NB4 (cell line): ENCODE results near the gene ZNF3.

Experiments used
- DNase-seq: peaks from one replicate; pipeline ENCODE4 v3.0.0; 2010; ENCODE audit warnings: low read depth
- H3K4me3 ChIP-seq: one replicate; pipeline ENCODE4 v1.5.1; 2011; ENCODE audit warnings: mild to moderate bottlenecking, low read depth, low read length, moderate library complexity
- MYC ChIP-seq: IDR thresholded peaks from 2 replicates; pipeline ENCODE4 v1.6.1; 2011; ENCODE audit warnings: low read depth, low read length
- POLR2A ChIP-seq: IDR thresholded peaks from 2 replicates; pipeline ENCODE4 v1.6.1; 2011; ENCODE audit warnings: mild to moderate bottlenecking; ENCODE audit not compliant: insufficient read length; ENCODE audit errors: extremely low read depth
- TF ChIP-seq, protein P1 (sequence below): IDR thresholded peaks from 2 replicates; pipeline ENCODE4 v1.6.1; 2011; ENCODE audit warnings: low read depth, low read length
- TF ChIP-seq, protein P2 (sequence below): IDR thresholded peaks from one replicate; pipeline ENCODE4 v1.5.1; 2012; ENCODE audit warnings: low read depth, low read length

Gene ZNF3

GRCh38 chr7:100087055-100087750, 5.7 kb upstream of the ZNF3 start:
- TF ChIP-seq POLR2A (no peak), MYC (no peak)
- TF ChIP-seq, protein P1, sequence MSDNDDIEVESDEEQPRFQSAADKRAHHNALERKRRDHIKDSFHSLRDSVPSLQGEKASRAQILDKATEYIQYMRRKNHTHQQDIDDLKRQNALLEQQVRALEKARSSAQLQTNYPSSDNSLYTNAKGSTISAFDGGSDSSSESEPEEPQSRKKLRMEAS: no peak
- TF ChIP-seq, protein P2, sequence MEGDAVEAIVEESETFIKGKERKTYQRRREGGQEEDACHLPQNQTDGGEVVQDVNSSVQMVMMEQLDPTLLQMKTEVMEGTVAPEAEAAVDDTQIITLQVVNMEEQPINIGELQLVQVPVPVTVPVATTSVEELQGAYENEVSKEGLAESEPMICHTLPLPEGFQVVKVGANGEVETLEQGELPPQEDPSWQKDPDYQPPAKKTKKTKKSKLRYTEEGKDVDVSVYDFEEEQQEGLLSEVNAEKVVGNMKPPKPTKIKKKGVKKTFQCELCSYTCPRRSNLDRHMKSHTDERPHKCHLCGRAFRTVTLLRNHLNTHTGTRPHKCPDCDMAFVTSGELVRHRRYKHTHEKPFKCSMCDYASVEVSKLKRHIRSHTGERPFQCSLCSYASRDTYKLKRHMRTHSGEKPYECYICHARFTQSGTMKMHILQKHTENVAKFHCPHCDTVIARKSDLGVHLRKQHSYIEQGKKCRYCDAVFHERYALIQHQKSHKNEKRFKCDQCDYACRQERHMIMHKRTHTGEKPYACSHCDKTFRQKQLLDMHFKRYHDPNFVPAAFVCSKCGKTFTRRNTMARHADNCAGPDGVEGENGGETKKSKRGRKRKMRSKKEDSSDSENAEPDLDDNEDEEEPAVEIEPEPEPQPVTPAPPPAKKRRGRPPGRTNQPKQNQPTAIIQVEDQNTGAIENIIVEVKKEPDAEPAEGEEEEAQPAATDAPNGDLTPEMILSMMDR: no peak
- H3K4me3 ChIP-seq: no peak overlapping the region
- DNase-seq: no peak

DNA sequence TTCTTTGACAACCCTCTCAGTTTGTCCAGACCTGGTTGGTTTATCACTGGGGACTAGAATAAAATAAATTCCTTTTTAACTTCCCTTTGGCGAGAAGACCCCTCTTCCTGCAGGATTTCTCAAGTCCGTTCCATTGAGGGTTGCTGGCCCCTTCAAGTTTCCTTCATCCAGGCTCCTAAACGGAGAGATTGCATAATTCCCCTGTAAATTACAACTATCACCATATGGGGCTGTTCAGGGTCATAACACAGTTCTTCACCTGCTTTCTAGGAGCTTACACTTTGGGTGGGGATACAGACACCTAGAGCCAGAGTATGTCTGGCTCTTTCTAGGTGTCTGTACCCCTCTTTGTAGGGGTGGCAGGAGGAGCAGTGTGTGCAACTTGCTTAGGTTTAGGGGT, 4.0 kb upstream of the ZNF3 start:
- TF ChIP-seq POLR2A: no peak
- TF ChIP-seq MYC: peak; percentile 43; the same call in 1 of the 2 replicates
- DNase-seq: peak; percentile 58
- no peak overlapping the region for H3K4me3 ChIP-seq

- no peak for DNase-seq
- H3K4me3 ChIP-seq: no peak overlapping the region
- TF ChIP-seq MYC (no peak), POLR2A (no peak)
- TF ChIP-seq, protein P1: no peak
- TF ChIP-seq, protein P2: no peak
Observed at GRCh38 chr7:100082978-100083377, 1.5 kb upstream of the ZNF3 start.

GRCh38 chr7:100080907-100081534, 502 bp downstream of the ZNF3 start:
- DNase-seq: peak; percentile 40
- peak overlapping the region; percentile 97 for H3K4me3 ChIP-seq
- TF ChIP-seq, protein P1: no peak
- TF ChIP-seq POLR2A (no peak), MYC (no peak)
- TF ChIP-seq, protein P2: no peak

GRCh38 chr7:100079024-100079560, 2.4 kb downstream of the ZNF3 start:
- no peak overlapping the region for H3K4me3 ChIP-seq
- DNase-seq: no peak
- TF ChIP-seq MYC (no peak), POLR2A (no peak)
- TF ChIP-seq, protein P2: no peak
- TF ChIP-seq, protein P1: no peak

- H3K4me3 ChIP-seq: no peak overlapping the region
- TF ChIP-seq POLR2A: no peak
- TF ChIP-seq MYC: no peak
- TF ChIP-seq, protein P1: no peak
- TF ChIP-seq, protein P2: no peak
Observed at GRCh38 chr7:100077205-100077604, 4.3 kb downstream of the ZNF3 start.

More at GRCh38 chr7:100077205-100077604, 4.3 kb downstream of the ZNF3 start:
- no peak for DNase-seq
